GM12878 (cell line): ENCODE measurements around the gene PGRMC2. TPM values are rescaled to one million over a fixed set of nuclear protein-coding genes. Genes with fewer than 3 reads are reported as not detected.
A peak's percentile ranks its signal among the peaks of the same experiment; 100 is the strongest.

Experiments
- ATAC-seq: fragments of 200-7000 bp; cut with Tn5 transposase; 3 replicates; pipeline ENCODE4 v1.9.1; 2020; ENCODE audit warnings: mild to moderate bottlenecking, moderate library complexity
- BruUV-seq: library from RNA; stranded (reverse); fragments of 400-500 nt; replicated peaks from 2 replicates; lab custom pipeline; 2021; lab: Mats Ljungman, UMichigan
- CTCF ChIA-PET: fragments of 300-600 bp; sonication (Branson Sonifier 250); formaldehyde crosslinking; extraction: SDS; loops from one replicate; lab custom pipeline; 2021; ENCODE audit warnings: inconsistent platforms; lab: Yijun Ruan, JAX
- POLR2A ChIA-PET: fragments of 350-600 bp; formaldehyde crosslinking; extraction: SDS; loops from one replicate; lab custom pipeline; 2021; ENCODE audit warnings: inconsistent platforms; lab: Charles Lee
- RAD21 ChIA-PET: fragments of 300-600 bp; sonication (Branson Sonifier 250); formaldehyde crosslinking; loops from one replicate; lab custom pipeline; 2023; ENCODE audit warnings: antibody characterized with exemption; ENCODE audit not compliant: unreplicated experiment; lab: Charles Lee
- SMC1A ChIA-PET: fragments of 300-600 bp; sonication (Branson Sonifier 250); formaldehyde crosslinking; loops from one replicate; lab custom pipeline; 2023; ENCODE audit not compliant: unreplicated experiment, uncharacterized antibody; lab: Charles Lee
- DNase-seq: peaks from one replicate; pipeline ENCODE4 v3.0.0-alpha.2; 2011; ENCODE audit warnings: low read depth, low spot score
- FAIRE-seq: peaks from 3 replicates; lab custom pipeline; 2011; peaks lifted over from hg19 to GRCh38; lab: Jason Lieb, UNC
- H2AFZ ChIP-seq: 2 replicates; pipeline ENCODE4 v1.6.0; 2011; ENCODE audit warnings: low read depth, low read length, control low read depth; ENCODE audit not compliant: control insufficient read depth
- H3K27ac ChIP-seq: 2 replicates; pipeline ENCODE4 v1.5.1; 2011; ENCODE audit warnings: control low read depth; ENCODE audit not compliant: control insufficient read depth, insufficient read depth
- H3K27me3 ChIP-seq, 2 experiments: replicated peaks in 1 of 2; 2 replicates each; pipeline versions ENCODE4 v1.6.0 to v1.6.1; 2011; ENCODE audit warnings: low read length in 1 of 2; ENCODE audit not compliant: control insufficient read depth in 2 of 2, insufficient read depth in 2 of 2
- H3K36me3 ChIP-seq, 2 experiments: 2 replicates each; pipeline ENCODE4 v1.5.1; 2011; ENCODE audit warnings: low read length in 1 of 2; ENCODE audit not compliant: control insufficient read depth in 2 of 2, insufficient read depth in 2 of 2
- H3K4me1 ChIP-seq: 2 replicates; pipeline ENCODE4 v1.6.1; 2011; ENCODE audit warnings: mild to moderate bottlenecking, low read length, moderate library complexity, mixed read lengths; ENCODE audit not compliant: control insufficient read depth, insufficient read depth
- H3K4me2 ChIP-seq: 2 replicates; pipeline ENCODE4 v1.6.0; 2011; ENCODE audit warnings: control low read depth; ENCODE audit not compliant: control insufficient read depth, insufficient read depth
- H3K4me3 ChIP-seq: fragments of 200-600 bp; sonication (generic); 2 replicates; pipeline ENCODE4 v1.5.1; 2016
- H3K79me2 ChIP-seq: 2 replicates; pipeline ENCODE4 v1.6.0; 2011; ENCODE audit warnings: low read length; ENCODE audit not compliant: control insufficient read depth, insufficient read depth
- H3K9ac ChIP-seq: 2 replicates; pipeline ENCODE4 v1.8.0; 2011; ENCODE audit warnings: low read length, control low read depth, mixed read lengths; ENCODE audit not compliant: control insufficient read depth, insufficient read depth
- H3K9me3 ChIP-seq: replicated peaks from 3 replicates; pipeline ENCODE4 v1.5.1; 2011; ENCODE audit warnings: mild to moderate bottlenecking, low read length; ENCODE audit not compliant: control insufficient read depth, insufficient read depth
- H4K20me1 ChIP-seq: 2 replicates; pipeline ENCODE4 v1.6.0; 2011; ENCODE audit not compliant: control insufficient read depth, insufficient read depth
- ATF7 ChIP-seq: fragments of 450-650 bp; IDR thresholded peaks from 2 replicates; pipeline ENCODE4 v1.6.1; 2016; ENCODE audit warnings: low read depth, mild to moderate bottlenecking
- IKZF1 ChIP-seq: fragments of 450-650 bp; conservative IDR thresholded peaks from 2 replicates; pipeline ENCODE4 v1.6.1; 2017; ENCODE audit warnings: antibody characterized with exemption, mild to moderate bottlenecking
- KAT2A ChIP-seq: conservative IDR thresholded peaks from 2 replicates; pipeline ENCODE4 v1.6.1; 2011; ENCODE audit warnings: low read depth, low read length; ENCODE audit not compliant: control insufficient read depth
- MTA2 ChIP-seq: fragments of 450-650 bp; IDR thresholded peaks from 2 replicates; pipeline ENCODE4 v1.6.1; 2016; ENCODE audit warnings: low read depth, mild to moderate bottlenecking, moderate library complexity
- POU2F2 ChIP-seq: IDR thresholded peaks from 3 replicates; pipeline ENCODE4 v1.6.1; 2011; ENCODE audit warnings: low read depth, mild to moderate bottlenecking, low read length, borderline replicate concordance
- RB1 ChIP-seq: fragments of 450-650 bp; formaldehyde crosslinking; IDR thresholded peaks from 2 replicates; pipeline ENCODE4 v1.6.1; 2017; ENCODE audit warnings: mild to moderate bottlenecking, borderline replicate concordance
- RELA ChIP-seq: fragments of 450-650 bp; IDR thresholded peaks from 2 replicates; pipeline ENCODE4 v1.8.0; 2014; ENCODE audit warnings: borderline replicate concordance; ENCODE audit not compliant: partially characterized antibody
- SPI1 ChIP-seq: IDR thresholded peaks from 2 replicates; pipeline ENCODE4 v1.6.1; 2011; ENCODE audit warnings: low read depth, mild to moderate bottlenecking, low read length, moderate library complexity, borderline replicate concordance; ENCODE audit not compliant: insufficient read depth
- SREBF2 ChIP-seq: IDR thresholded peaks from 2 replicates; pipeline ENCODE4 v1.6.1; 2012; ENCODE audit warnings: mild to moderate bottlenecking, low read length
- SUPT20H ChIP-seq: IDR thresholded peaks from 2 replicates; pipeline ENCODE4 v1.6.1; 2011; ENCODE audit warnings: low read depth, mild to moderate bottlenecking, low read length, moderate library complexity, borderline replicate concordance; ENCODE audit not compliant: control insufficient read depth
- ZNF207 ChIP-seq: fragments of 450-650 bp; IDR thresholded peaks from 2 replicates; pipeline ENCODE4 v1.6.1; 2014; ENCODE audit warnings: antibody characterized with exemption, mild to moderate bottlenecking, borderline replicate concordance
- ZNF274 ChIP-seq: IDR thresholded peaks from one replicate; pipeline ENCODE4 v1.8.0; 2011; ENCODE audit not compliant: insufficient read length, insufficient read depth
- WGBS: methylation state at CpG from one replicate; pipeline ENCODE4 v1.1.6; 2016; ENCODE audit warnings: low lambda C conversion rate; ENCODE audit not compliant: insufficient replicate concordance, insufficient coverage; ENCODE audit errors: missing lambda C conversion rate; 5-methylcytosine and 5-hydroxymethylcytosine counted together
- in situ Hi-C: fragments of 300-500 bp; cut with MboI; formaldehyde crosslinking; loops from 9 replicates; pipeline ENCODE4 v1.14.3; 2018; ENCODE audit warnings: mixed read lengths
- intact Hi-C: fragments of 100-400 bp; cut with micrococcal nuclease; formaldehyde crosslinking; loops from one replicate; pipeline ENCODE4 v1.14.2; 2022; ENCODE audit not compliant: unreplicated experiment
- polyA plus RNA-seq, 11 experiments: library from polyadenylated mRNA; depleted of rRNA in 4 of 11; unstranded in 6 of 11; stranded (reverse) in 5 of 11; fragments of >200 nt; fragmentation: Nextera tagmentation in 4 of 11; fragmentation: Illumina TruSeq in 1 of 11; extraction: Ambion mirVana in 4 of 11; extraction: Trizol in 1 of 11; gene quantifications; 1 replicate in 1 of 11; 2 replicates in 10 of 11; pipeline versions ENCODE4 v1.2.1 to v1.2.3, GENCODE V29; 2011 to 2016; ENCODE audit warnings: inconsistent platforms in 2 of 11, missing spikeins in 2 of 11, low read depth in 1 of 11
- total RNA-seq, 4 experiments: library from RNA; depleted of rRNA in 3 of 4; stranded (reverse); fragments of >200 nt in 3 of 4; fragmentation: Illumina TruSeq in 1 of 4; extraction: Trizol in 1 of 4; gene quantifications; 2 replicates each; pipeline versions ENCODE4 v1.2.1 to v1.2.3, GENCODE V29; 2013 to 2021
- TF ChIP-seq, protein P1 (sequence below): fragments of 450-650 bp; conservative IDR thresholded peaks from 2 replicates; pipeline ENCODE4 v1.6.1; 2017; ENCODE audit warnings: mild to moderate bottlenecking, moderate library complexity

The PGRMC2 gene
- total and polyA plus RNA-seq, 10 of the 15 experiments (the other 5 are each of a cell fraction or from before 2014, with no cell fraction given), result 6.3 to 38.4 (median 12.0) TPM

DNA sequence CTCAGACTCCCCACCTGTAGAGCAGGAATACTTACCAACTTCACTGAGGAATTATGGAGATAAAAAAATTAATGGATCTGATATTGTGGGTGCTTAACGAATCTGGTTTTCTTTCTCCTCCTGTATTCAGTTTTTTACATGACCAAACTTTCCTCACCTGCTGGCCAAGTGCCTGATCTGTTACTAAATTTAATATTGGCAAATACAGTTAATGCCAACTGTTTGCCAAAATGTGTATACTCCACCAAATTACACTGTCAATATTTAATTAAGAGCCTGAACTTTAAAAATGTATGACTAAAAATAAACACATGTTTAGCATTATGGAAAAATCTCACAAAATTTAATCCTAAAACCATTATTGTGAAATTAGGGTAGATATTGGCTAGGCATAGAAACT is 3.3 kb downstream of the PGRMC2 start:
- H3K36me3 ChIP-seq, result no peaks in the 10 kb centered on the region
- intact Hi-C loops, result loop anchor here (10.0 kb wide), 1 partner anchor 320 kb away; the partner anchor contains the start of genes ABHD18 and MFSD8

More for the DNA sequence above, 3.3 kb downstream of the PGRMC2 start:
- peaks cover 79% of the 10 kb centered on the region for H3K79me2 ChIP-seq
- ChIA-PET POLR2A (no interaction called here), SMC1A (no interaction called here), RAD21 (no interaction called here), CTCF (no interaction called here)
- no peak for DNase-seq
- in situ Hi-C loops, result loop anchor here (10.0 kb wide), 1 partner anchor 530 kb away; no protein-coding TSS in a partner anchor
- 100% methylated on average over 1 of the region's 1 CpG for WGBS
- H3K9me3 ChIP-seq, result no peaks in the 10 kb centered on the region; the same call in 1 of the 3 replicates
- ATAC-seq, result no peak
- H3K27ac ChIP-seq, result no peak overlapping the region
- no peak overlapping the region for H2AFZ ChIP-seq
- H3K27me3 ChIP-seq, result no peaks in the 10 kb centered on the region
- H3K9ac ChIP-seq, result no peak overlapping the region
- H3K4me2 ChIP-seq, result peak overlapping the region; percentile 13; the same call in 1 of the 2 replicates
- BruUV-seq, result no TSS peak
- no peak for FAIRE-seq
- TF ChIP-seq SPI1 (no peak), ZNF274 (no peak), SUPT20H (no peak), IKZF1 (no peak), ATF7 (no peak), MTA2 (no peak), KAT2A (no peak), POU2F2 (no peak), ZNF207 (no peak), SREBF2 (no peak), RELA (no peak), RB1 (no peak)
- TF ChIP-seq, protein P1, sequence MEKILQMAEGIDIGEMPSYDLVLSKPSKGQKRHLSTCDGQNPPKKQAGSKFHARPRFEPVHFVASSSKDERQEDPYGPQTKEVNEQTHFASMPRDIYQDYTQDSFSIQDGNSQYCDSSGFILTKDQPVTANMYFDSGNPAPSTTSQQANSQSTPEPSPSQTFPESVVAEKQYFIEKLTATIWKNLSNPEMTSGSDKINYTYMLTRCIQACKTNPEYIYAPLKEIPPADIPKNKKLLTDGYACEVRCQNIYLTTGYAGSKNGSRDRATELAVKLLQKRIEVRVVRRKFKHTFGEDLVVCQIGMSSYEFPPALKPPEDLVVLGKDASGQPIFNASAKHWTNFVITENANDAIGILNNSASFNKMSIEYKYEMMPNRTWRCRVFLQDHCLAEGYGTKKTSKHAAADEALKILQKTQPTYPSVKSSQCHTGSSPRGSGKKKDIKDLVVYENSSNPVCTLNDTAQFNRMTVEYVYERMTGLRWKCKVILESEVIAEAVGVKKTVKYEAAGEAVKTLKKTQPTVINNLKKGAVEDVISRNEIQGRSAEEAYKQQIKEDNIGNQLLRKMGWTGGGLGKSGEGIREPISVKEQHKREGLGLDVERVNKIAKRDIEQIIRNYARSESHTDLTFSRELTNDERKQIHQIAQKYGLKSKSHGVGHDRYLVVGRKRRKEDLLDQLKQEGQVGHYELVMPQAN, result no peak
- TF ChIP-seq, all 136 proteins: peak for 0
- Histone ChIP-seq H3K4me3 (peak overlapping the region; percentile 22; the same call in 1 of the 2 replicates), H4K20me1 (no peaks in the 10 kb centered on the region), H3K4me1 (no peaks in the 10 kb centered on the region)
